ENCODE data around the gene PMP22. TPM values are rescaled to one million over a fixed set of nuclear protein-coding genes. Genes with fewer than 3 reads are reported as not detected.
A peak's percentile ranks its signal among the peaks of the same experiment; 100 is the strongest.
"Not testable (repeated sequence)": the region's sequence is repeated elsewhere in the genome, so short reads cannot be mapped to it uniquely, and the experiment has no call there.

Gene PMP22
- total RNA-seq, 1 experiment from 2014 or later, result 103 TPM

DNA sequence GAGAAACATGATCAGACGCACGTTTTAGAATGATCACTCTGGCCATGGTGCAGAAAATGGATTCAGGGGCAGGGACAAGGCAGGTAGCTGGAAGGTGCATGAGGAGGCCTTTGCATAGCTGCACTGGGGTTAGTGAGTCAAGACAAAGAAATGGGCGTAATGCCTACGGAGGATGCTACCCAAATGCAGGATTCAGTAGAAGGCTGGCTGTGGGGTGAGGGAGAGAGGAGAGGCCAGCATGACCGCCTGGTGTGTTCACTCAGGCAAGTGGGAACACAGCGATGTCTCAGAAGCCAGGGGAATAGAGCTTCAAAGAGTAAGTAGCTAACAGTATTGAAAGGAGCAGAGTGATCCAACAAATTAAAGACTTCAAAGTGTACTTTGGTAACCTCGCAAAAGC lies 31.2 kb downstream of the PMP22 start:
- no peaks in the 10 kb centered on the region for H3K27me3 ChIP-seq (replicated peaks)
- DNase-seq (ENCODE audit: low read depth in 1 of 2, low spot score in 2 of 2), result no peak
- peaks cover 98% of the 10 kb centered on the region for H3K36me3 ChIP-seq
- H3K9me3 ChIP-seq (replicated peaks), result no peaks in the 10 kb centered on the region; the same call in 1 of the 2 replicates
- H3K4me1 ChIP-seq (replicated peaks), result no peaks in the 10 kb centered on the region
- no peak overlapping the region for H3K27ac ChIP-seq
- H3K4me3 ChIP-seq, result no peak overlapping the region

DNA sequence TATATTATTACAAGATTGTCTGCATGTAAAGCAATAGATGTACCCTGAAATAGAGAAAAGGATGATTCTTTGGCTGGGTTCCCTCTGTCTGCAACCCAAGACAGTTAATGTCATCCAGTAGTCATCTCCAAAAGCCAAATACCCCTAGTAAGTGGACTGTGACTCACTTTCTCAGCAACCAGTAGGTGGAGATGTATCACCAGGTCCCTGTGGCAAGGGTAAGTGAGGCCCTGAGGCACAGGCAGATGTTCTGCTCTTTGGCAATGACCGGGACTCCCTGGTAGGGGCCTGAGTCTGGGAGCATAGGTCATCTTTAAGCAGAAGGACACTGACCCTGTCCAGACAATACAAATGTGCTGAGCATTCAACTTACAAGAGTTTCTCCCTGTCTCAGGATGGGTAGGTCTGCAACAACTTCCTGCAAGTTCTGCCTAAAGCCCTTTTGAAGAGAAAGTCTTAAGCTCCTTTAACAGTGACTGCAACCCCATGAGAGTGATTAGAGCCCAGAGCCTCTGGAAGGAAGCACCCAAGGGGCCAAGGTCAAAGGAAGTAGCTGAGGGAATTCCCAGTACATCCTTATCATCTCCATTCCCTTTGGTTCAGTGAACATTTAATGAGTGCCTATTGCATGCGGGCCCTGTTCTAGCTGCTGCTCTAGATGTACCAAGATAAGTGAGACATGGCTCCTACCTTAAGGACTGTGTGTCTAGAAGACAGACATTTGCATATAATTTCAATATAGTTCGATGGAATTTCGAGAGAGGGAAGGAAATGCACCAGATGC lies 31.9 kb downstream of the PMP22 start:
- peaks cover 97% of the 10 kb centered on the region for H3K36me3 ChIP-seq
- H3K4me3 ChIP-seq, result no peak overlapping the region
- DNase-seq (ENCODE audit: low read depth in 1 of 2, low spot score in 2 of 2), result peak in 1 of 2 experiments; percentile 12
- no peaks in the 10 kb centered on the region for H3K4me1 ChIP-seq (replicated peaks)
- no peaks in the 10 kb centered on the region for H3K27me3 ChIP-seq (replicated peaks)
- no peaks in the 10 kb centered on the region; the same call in 1 of the 2 replicates for H3K9me3 ChIP-seq (replicated peaks)
- no peak overlapping the region for H3K27ac ChIP-seq

DNA sequence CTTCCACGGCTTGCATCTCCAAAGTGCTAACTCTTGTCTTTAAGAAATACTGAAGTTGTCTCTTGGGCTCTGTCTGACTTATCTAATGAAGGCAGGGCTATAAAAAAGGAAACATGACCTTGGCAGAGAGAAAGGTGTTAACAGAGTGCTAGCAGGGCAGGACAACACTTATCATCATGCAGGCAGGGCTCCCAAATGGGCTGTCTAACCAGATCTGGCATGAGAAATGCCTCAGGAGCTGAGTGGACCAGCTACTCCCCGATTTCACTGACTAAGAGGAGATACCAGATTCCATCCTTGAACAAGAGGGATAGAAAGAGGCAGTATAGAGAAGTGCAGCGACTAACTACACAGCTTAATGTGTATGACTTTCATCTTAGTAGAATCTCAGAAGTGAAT lies 32.6 kb downstream of the PMP22 start:
- no peak for DNase-seq (ENCODE audit: low read depth in 1 of 2, low spot score in 2 of 2)
- H3K36me3 ChIP-seq, result peaks cover 90% of the 10 kb centered on the region
- no peaks in the 10 kb centered on the region for H3K4me1 ChIP-seq (replicated peaks)
- no peaks in the 10 kb centered on the region; the same call in 1 of the 2 replicates for H3K9me3 ChIP-seq (replicated peaks)
- no peak overlapping the region for H3K4me3 ChIP-seq
- no peaks in the 10 kb centered on the region for H3K27me3 ChIP-seq (replicated peaks)
- no peak overlapping the region for H3K27ac ChIP-seq

DNA sequence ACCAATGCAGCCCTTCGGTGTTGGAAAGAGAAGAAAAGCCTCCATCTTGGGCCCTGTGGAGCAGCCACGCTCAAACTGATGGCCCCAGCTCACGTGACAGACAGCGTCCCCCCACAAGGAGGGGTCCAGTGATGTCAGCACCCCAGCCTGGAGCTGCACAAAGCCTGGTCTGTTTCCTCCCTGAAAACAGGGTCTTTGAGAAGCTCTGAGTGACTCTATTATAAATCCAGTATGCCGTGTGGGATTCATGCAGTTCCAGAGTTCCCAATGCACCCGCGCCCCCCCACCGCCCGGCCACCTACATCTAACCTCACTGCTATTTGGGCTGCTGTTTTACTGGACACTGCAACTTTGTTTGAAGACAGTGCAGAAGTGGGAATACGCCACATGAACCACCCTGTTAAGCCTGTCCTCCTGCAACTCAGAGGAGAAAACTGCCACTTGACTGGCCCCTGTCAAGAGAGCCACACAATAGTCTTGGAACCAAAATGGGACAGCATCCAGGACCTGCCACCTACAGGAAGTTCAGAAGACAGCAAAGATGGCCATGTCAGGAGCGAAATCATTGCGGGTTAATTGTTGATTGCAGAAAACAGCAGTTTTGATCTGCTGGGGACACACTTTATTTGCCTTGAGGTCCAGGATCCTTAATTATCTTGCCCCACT lies 33.1 kb downstream of the PMP22 start:
- Histone ChIP-seq H3K4me3 (no peak overlapping the region), H3K27me3 (replicated peaks) (no peaks in the 10 kb centered on the region), H3K4me1 (replicated peaks) (no peaks in the 10 kb centered on the region), H3K27ac (no peak overlapping the region), H3K36me3 (peaks cover 85% of the 10 kb centered on the region), H3K9me3 (replicated peaks) (no peaks in the 10 kb centered on the region; the same call in 1 of the 2 replicates)
- DNase-seq (ENCODE audit: low read depth in 1 of 2, low spot score in 2 of 2), result no peak

DNA sequence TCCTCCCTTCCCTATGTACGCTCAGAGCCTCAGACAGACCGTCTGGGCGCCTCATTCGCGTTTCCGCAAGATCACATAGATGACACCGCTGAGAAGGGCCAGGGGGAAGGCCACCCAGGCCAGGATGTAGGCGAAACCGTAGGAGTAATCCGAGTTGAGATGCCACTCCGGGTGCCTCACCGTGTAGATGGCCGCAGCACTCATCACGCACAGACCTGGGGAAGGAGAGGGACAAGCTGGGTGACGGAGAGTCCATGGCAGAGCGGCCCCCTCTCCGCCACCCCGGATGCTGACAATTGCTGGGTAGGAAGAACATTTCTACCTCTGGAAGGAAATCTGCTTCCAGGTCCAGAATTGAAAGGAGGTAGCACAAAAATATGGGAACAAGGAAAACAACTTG lies 34.3 kb downstream of the PMP22 start:
- Histone ChIP-seq H3K4me3 (no peak overlapping the region), H3K27ac (no peak overlapping the region), H3K4me1 (replicated peaks) (no peaks in the 10 kb centered on the region), H3K36me3 (peaks cover 74% of the 10 kb centered on the region), H3K9me3 (replicated peaks) (no peaks in the 10 kb centered on the region; the same call in 1 of the 2 replicates), H3K27me3 (replicated peaks) (no peaks in the 10 kb centered on the region)
- DNase-seq (ENCODE audit: low read depth in 1 of 2, low spot score in 2 of 2), result no peak

DNA sequence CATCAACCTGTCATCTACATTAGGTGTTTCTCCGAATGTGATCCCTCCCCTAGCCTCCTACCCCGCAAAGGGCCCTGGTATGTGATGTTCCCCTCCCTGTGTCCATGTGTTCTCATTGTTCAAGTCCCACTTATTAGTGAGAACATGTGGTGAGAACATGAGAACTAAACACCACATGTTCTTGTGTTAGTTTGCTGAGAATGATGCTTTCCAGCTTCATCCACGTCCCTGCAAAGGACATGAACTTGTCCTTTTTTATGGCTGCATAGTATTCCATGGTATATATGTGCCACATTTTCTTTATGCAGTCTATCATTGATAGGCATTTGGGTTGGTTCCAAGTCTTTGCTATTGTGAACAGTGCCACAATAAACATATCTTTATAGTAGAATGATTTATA lies 43.3 kb downstream of the PMP22 start:
- H3K36me3 ChIP-seq; H3K27me3 ChIP-seq (replicated peaks); H3K9me3 ChIP-seq (replicated peaks); H3K27ac ChIP-seq; H3K4me3 ChIP-seq; DNase-seq (ENCODE audit: low read depth in 1 of 2, low spot score in 2 of 2); H3K4me1 ChIP-seq (replicated peaks): not testable (repeated sequence)

DNA sequence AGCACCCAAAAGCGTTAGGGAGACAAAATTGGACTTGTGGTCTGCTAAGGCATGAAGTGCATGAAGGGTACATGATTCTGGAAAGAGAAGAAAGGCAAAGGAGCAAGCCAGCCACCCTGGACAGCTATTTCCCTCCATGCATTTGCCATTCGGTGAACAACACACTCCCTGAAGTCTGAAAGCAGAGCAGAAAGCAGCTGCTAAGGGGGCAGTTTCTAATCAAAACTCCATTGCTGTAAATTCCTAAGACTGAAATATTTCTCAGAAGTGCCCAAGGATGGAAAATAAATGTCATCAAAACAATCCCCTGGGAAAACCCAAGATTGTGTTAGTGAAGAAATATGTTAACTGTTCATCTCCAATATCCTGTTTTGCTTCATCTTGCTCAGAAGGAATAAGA lies 44.3 kb downstream of the PMP22 start:
- H3K4me3 ChIP-seq, result no peak overlapping the region
- H3K4me1 ChIP-seq (replicated peaks), result 0 out of 2 replicates have a peak, but pooled peaks cover 3% of the 10 kb centered on the region
- no peaks in the 10 kb centered on the region for H3K9me3 ChIP-seq (replicated peaks)
- H3K36me3 ChIP-seq, result no peaks in the 10 kb centered on the region
- H3K27me3 ChIP-seq (replicated peaks), result no peaks in the 10 kb centered on the region
- DNase-seq (ENCODE audit: low read depth in 1 of 2, low spot score in 2 of 2), result no peak
- no peak overlapping the region for H3K27ac ChIP-seq

DNA sequence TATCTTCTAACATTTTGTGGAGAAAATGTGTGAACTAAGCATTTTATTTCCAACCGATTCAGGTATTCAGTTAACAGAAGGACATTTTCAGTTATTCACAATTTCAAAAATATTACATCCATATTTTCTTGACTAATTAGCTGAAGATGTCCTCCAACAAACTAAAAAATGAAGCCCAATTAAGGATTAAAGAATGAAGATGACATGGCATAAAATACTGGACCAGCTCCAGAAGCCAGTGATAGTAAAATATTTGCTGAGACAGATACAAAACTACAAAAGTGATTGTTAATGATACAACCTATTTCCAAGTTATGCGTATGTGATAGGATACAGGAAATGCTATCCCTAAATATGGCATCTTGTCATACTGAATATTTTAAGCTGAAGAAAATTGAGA lies 48.6 kb downstream of the PMP22 start:
- DNase-seq (ENCODE audit: low read depth in 1 of 2, low spot score in 2 of 2), result no peak
- Histone ChIP-seq H3K9me3 (replicated peaks) (no peaks in the 10 kb centered on the region), H3K36me3 (no peaks in the 10 kb centered on the region), H3K27ac (no peak overlapping the region), H3K27me3 (replicated peaks) (no peaks in the 10 kb centered on the region), H3K4me1 (replicated peaks) (0 out of 2 replicates have a peak, but pooled peaks cover 3% of the 10 kb centered on the region), H3K4me3 (no peak overlapping the region)

DNA sequence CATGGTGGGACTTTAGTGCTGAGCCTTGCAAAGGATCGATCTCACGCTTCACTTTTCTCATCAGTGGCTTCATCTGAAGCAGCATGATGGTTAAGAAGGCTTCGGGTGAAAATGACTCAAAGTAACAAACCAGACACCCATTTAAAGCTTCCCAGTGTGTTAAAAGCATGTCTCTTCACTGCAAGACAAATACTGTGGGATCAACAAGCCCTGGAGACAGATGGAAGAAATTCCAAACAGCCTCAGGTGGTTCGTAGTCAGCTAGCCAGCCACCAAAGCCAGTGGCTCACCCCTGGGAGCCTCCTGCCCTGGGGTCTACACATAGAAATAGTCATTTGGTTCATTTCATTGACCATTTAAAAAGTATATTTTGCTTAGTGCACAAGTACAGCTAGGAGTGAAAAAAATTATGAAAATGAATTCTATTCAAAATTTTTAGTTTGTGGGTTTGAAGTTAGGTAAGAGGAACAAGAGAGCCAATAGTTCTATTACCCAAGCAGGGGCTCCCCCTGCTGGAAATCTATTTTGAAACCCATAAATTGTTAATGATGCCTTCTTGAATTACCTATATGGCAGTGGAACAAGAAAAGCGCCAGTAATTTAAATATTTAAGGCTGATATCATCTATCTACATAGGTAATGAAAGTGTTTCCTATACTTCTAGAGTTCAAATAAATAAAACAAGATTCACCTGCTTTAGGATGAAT lies 51.6 kb downstream of the PMP22 start:
- H3K4me1 ChIP-seq (replicated peaks), result no peaks in the 10 kb centered on the region
- H3K27me3 ChIP-seq (replicated peaks), result no peaks in the 10 kb centered on the region
- no peak overlapping the region for H3K27ac ChIP-seq
- no peak for DNase-seq (ENCODE audit: low read depth in 1 of 2, low spot score in 2 of 2)
- H3K4me3 ChIP-seq, result no peak overlapping the region
- H3K36me3 ChIP-seq, result no peaks in the 10 kb centered on the region
- H3K9me3 ChIP-seq (replicated peaks), result no peaks in the 10 kb centered on the region

DNA sequence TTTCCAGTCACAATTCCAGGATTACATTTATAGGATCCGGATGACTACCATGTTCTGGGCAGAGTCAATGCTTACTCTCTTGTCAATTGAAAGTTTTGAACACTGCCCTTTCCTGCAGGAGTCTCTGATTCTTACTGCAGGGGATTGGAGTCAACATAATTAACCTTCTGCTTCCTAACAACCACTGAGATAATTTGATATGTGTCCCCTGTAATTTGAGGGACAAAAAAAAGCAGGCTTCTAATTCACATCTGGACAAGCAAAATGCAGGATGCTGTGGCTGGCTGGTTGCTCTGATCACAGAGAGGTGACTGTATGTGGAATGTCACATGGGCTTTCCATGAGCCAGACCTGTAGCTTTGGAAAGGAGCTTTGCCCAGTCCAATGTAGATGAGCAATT lies 54.9 kb downstream of the PMP22 start:
- Histone ChIP-seq H3K4me3 (no peak overlapping the region), H3K36me3 (no peaks in the 10 kb centered on the region), H3K27me3 (replicated peaks) (no peaks in the 10 kb centered on the region), H3K4me1 (replicated peaks) (no peaks in the 10 kb centered on the region), H3K27ac (no peak overlapping the region), H3K9me3 (replicated peaks) (no peaks in the 10 kb centered on the region)
- DNase-seq (ENCODE audit: low read depth in 1 of 2, low spot score in 2 of 2), result no peak

DNA sequence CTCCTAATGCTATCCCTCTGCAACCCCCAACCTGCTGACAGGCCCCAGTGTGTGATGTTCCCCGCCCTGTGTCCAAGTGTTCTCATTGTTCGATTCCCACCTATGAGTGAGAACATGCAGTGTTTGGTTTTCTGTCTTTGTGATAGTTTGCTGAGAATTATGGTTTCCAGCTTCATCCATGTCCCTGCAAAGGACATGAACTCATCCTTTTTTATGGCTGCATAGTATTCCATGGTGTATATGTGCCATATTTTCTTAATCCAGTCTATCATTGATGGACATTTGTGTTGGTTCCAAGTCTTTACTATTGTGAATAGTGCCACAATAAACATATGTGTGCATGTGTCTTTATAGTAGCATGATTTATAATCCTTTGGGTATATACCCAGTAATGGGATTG lies 62.1 kb downstream of the PMP22 start:
- H3K9me3 ChIP-seq (replicated peaks), result peaks cover 15% of the 10 kb centered on the region; the same call in 1 of the 2 replicates
- not testable (repeated sequence) for H3K36me3 ChIP-seq; H3K27me3 ChIP-seq (replicated peaks); H3K4me3 ChIP-seq; DNase-seq (ENCODE audit: low read depth in 1 of 2, low spot score in 2 of 2); H3K4me1 ChIP-seq (replicated peaks); H3K27ac ChIP-seq

DNA sequence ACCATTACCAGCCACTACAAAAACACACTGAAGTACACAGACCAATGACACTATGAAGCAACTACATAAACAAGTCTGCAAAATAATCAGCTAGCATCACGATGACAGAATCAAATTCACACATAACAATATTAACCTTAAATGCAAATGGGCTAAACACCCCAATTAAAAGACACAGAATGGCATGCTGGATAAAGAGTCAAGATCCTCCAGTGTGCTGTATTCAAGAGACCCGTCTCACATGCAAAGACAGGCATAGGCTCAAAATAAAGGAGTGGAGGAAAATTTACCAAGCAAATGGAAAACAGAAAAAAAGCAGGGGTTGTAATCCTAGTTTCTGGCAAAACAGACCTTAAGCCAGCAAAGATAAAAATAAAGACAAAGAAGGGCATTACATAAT lies 64.6 kb downstream of the PMP22 start:
- not testable (repeated sequence) for H3K27ac ChIP-seq; H3K4me3 ChIP-seq; H3K4me1 ChIP-seq (replicated peaks); H3K36me3 ChIP-seq; DNase-seq (ENCODE audit: low read depth in 1 of 2, low spot score in 2 of 2); H3K27me3 ChIP-seq (replicated peaks)
- peaks cover 16% of the 10 kb centered on the region; the same call in 1 of the 2 replicates for H3K9me3 ChIP-seq (replicated peaks)

DNA sequence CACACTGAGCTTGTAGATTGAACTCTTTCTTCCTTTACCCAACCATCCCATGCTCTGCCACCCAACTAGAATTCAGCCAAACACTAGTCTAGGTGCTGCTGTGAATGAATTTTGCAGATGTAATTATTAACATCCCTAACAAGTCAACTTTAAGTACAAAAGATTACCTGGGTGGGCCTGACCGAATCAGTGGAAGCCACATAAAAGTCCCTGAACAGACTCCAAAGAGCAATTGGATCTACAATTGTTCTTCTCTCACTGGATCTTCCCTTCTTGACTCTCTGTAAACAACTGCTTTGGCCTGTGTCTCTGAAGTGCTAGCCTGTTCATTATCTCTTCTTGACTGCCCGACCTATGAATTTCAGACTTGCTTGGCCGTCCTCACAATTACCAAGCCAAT lies 67.9 kb downstream of the PMP22 start:
- DNase-seq (ENCODE audit: low read depth in 1 of 2, low spot score in 2 of 2), result no peak
- peaks cover 16% of the 10 kb centered on the region; the same call in 1 of the 2 replicates for H3K9me3 ChIP-seq (replicated peaks)
- peaks cover 18% of the 10 kb centered on the region for H3K4me1 ChIP-seq (replicated peaks)
- 0 out of 2 replicates have a peak, but pooled peaks cover 3% of the 10 kb centered on the region for H3K27me3 ChIP-seq (replicated peaks)
- no peak overlapping the region for H3K4me3 ChIP-seq
- no peak overlapping the region for H3K27ac ChIP-seq
- H3K36me3 ChIP-seq, result no peaks in the 10 kb centered on the region

DNA sequence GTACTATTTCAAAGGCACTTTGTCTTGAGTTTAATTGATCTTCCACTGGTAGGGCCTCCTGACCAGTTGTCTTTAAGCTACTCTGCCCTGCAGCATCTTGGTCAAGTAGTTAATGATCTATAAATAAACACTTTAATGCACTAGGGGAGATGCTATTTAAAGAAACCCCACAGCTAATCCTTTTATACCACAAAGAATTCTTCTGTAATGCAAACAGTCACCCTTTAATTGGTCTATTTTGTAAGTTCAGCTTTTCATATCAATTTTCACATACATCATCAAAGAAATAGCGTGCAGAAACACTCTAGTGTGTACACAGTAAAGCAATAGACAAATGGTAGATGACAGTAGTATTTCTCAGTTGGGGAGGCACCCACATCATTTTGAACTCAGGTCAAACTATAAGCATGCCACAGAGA lies 70.3 kb downstream of the PMP22 start:
- no peaks in the 10 kb centered on the region for H3K36me3 ChIP-seq
- 0 out of 2 replicates have a peak, but pooled peaks cover 3% of the 10 kb centered on the region for H3K27me3 ChIP-seq (replicated peaks)
- peaks cover 6% of the 10 kb centered on the region; the same call in 1 of the 2 replicates for H3K9me3 ChIP-seq (replicated peaks)
- peak in 1 of 2 experiments; percentile 15 for DNase-seq (ENCODE audit: low read depth in 1 of 2, low spot score in 2 of 2)
- H3K4me1 ChIP-seq (replicated peaks), result peaks cover 8% of the 10 kb centered on the region
- H3K27ac ChIP-seq, result no peak overlapping the region
- no peak overlapping the region for H3K4me3 ChIP-seq

All from SJSA1 (cell line).